Measurements from ENCODE around the gene PIP4K2B.

DNA sequence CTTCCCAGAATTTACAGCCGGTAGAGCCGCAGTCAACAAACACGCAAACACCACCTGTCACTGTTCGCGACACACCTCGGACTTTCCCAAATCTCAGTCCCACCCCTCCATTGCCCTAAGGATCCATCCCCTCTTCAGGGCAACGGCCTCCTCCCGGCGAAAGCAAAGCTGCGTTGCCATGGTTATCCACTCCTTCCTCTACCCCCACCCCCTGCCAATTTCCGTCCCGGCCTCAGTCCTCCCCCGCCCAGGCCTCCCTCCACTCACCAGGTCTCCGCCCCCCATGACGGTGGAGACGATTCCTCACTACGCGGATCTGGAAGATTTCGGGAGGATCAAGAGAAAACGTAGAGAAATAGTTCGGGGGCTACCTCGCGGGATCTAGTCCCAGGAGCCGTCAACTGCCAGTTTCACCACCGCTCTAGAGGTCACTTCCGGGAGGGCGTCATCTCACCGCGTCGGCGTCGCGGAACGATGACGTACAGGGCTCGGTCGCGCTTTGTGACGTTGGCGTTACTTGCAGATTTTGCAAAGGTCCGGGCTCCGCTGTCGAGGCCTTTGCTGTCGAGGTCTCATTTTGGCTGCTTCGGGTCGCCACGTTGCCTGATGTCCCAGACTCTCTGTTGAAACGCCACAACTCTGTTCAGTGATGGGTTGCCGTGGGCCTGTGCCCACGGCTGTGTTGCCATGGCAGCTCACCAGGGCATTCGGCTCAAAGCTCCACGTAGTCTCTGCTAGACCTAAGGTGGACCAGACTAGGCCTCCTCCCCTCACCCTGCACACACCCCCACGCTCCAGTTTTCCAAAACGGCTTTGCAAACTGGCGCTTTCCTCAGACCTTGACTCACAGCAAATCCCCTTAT is 25.8 kb upstream of the PIP4K2B start, which contains the start of gene CWC25:
- no peak for TF ChIP-seq EZH2phosphoT487 (IDR thresholded peaks at IDR 0.05; ENCODE audit: low read depth, severe bottlenecking, unreplicated experiment)
- TF ChIP-seq, protein P1, sequence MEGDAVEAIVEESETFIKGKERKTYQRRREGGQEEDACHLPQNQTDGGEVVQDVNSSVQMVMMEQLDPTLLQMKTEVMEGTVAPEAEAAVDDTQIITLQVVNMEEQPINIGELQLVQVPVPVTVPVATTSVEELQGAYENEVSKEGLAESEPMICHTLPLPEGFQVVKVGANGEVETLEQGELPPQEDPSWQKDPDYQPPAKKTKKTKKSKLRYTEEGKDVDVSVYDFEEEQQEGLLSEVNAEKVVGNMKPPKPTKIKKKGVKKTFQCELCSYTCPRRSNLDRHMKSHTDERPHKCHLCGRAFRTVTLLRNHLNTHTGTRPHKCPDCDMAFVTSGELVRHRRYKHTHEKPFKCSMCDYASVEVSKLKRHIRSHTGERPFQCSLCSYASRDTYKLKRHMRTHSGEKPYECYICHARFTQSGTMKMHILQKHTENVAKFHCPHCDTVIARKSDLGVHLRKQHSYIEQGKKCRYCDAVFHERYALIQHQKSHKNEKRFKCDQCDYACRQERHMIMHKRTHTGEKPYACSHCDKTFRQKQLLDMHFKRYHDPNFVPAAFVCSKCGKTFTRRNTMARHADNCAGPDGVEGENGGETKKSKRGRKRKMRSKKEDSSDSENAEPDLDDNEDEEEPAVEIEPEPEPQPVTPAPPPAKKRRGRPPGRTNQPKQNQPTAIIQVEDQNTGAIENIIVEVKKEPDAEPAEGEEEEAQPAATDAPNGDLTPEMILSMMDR (IDR thresholded peaks at IDR 0.05; ENCODE audit: poor library complexity): no peak
